NCI-H1694 treated with DMSO at 0.1 percent for 48 hours (cell line): ENCODE results near the gene ANO2.

ENCODE experiments used
- DNase-seq: peaks from one replicate; lab custom pipeline; 2025; lab: John Stamatoyannopoulos, UW

Gene ANO2

GRCh38 chr12:5964913-5965900 is 20.1 kb upstream of the ANO2 start:
- DNase-seq, result no peak

- no peak for DNase-seq
These were observed 18.5 kb upstream of the ANO2 start for GRCh38 chr12:5963515-5963914.

- DNase-seq, result no peak
These were observed 15.7 kb upstream of the ANO2 start for GRCh38 chr12:5960783-5961182.

- DNase-seq, result no peak
These were observed 11.9 kb upstream of the ANO2 start for GRCh38 chr12:5956987-5957386.

GRCh38 chr12:5954661-5955060 is 9.6 kb upstream of the ANO2 start:
- DNase-seq, result no peak

GRCh38 chr12:5953835-5954586 is 9.0 kb upstream of the ANO2 start:
- DNase-seq, result no peak

- DNase-seq, result no peak
These were observed 7.0 kb upstream of the ANO2 start for GRCh38 chr12:5952031-5952430.

- DNase-seq, result no peak
These were observed 3.6 kb upstream of the ANO2 start for GRCh38 chr12:5948696-5949095.

- no peak for DNase-seq
These were observed 1.9 kb upstream of the ANO2 start for GRCh38 chr12:5947006-5947405.

GRCh38 chr12:5946388-5946787 is 1.3 kb upstream of the ANO2 start:
- DNase-seq, result no peak

GRCh38 chr12:5944688-5945070 is 380 bp downstream of the ANO2 start:
- no peak for DNase-seq

- no peak for DNase-seq
These were observed 1.0 kb downstream of the ANO2 start for GRCh38 chr12:5944053-5944452.

- no peak for DNase-seq
These were observed 3.2 kb downstream of the ANO2 start for GRCh38 chr12:5941907-5942306.

- no peak for DNase-seq
These were observed 17.1 kb downstream of the ANO2 start for GRCh38 chr12:5927732-5928516.

- no peak for DNase-seq
These were observed 19.4 kb downstream of the ANO2 start for GRCh38 chr12:5925646-5926045.

- no peak for DNase-seq
These were observed 20.7 kb downstream of the ANO2 start for GRCh38 chr12:5924342-5924741.

GRCh38 chr12:5923751-5924150 is 21.3 kb downstream of the ANO2 start:
- DNase-seq, result no peak

GRCh38 chr12:5923043-5923605 is 21.9 kb downstream of the ANO2 start:
- DNase-seq, result no peak

- DNase-seq, result no peak
These were observed 22.8 kb downstream of the ANO2 start for GRCh38 chr12:5921966-5922899.

GRCh38 chr12:5921027-5921909 is 23.8 kb downstream of the ANO2 start:
- DNase-seq, result no peak
